DOHH2 (cell line): ENCODE measurements around the gene SIK2.

Experiments
- H3F3A ChIP-seq: fragments of 200-600 bp; sonication (generic), shearing (Covaris generic); 2 replicates; pipeline ENCODE4 v1.6.0; 2016; ENCODE audit warnings: antibody characterized with exemption, mild to moderate bottlenecking; ENCODE audit not compliant: control insufficient read depth, insufficient read depth
- H3K27ac ChIP-seq: fragments of 200-600 bp; sonication (generic); 2 replicates; pipeline ENCODE4 v1.5.1; 2014; ENCODE audit warnings: low read depth, mild to moderate bottlenecking, low read length, moderate library complexity
- H3K27me3 ChIP-seq: fragments of 200-600 bp; sonication (generic); 2 replicates; pipeline ENCODE4 v1.6.1; 2014; ENCODE audit warnings: mild to moderate bottlenecking, low read length, mixed read lengths; ENCODE audit not compliant: control insufficient read depth
- H3K36me3 ChIP-seq: fragments of 200-600 bp; sonication (generic); 2 replicates; pipeline ENCODE4 v1.6.1; 2014; ENCODE audit warnings: mild to moderate bottlenecking, low read length, moderate library complexity, mixed read lengths; ENCODE audit not compliant: control insufficient read depth
- H3K4me1 ChIP-seq: fragments of 200-600 bp; sonication (generic); 2 replicates; pipeline ENCODE4 v1.6.1; 2014; ENCODE audit warnings: mild to moderate bottlenecking, low read length, mixed read lengths; ENCODE audit not compliant: control insufficient read depth
- H3K4me2 ChIP-seq: fragments of 200-600 bp; sonication (generic); 2 replicates; pipeline ENCODE4 v1.6.0; 2014; ENCODE audit warnings: mild to moderate bottlenecking, low read length, moderate library complexity
- H3K4me3 ChIP-seq: fragments of 200-600 bp; sonication (generic); 2 replicates; pipeline ENCODE4 v1.5.1; 2014; ENCODE audit warnings: mild to moderate bottlenecking, low read length, mixed read lengths
- H3K79me2 ChIP-seq: fragments of 200-600 bp; sonication (generic); 2 replicates; pipeline ENCODE4 v1.6.1; 2014; ENCODE audit warnings: mild to moderate bottlenecking, low read length, mixed read lengths; ENCODE audit not compliant: control insufficient read depth
- H3K9me2 ChIP-seq: fragments of 200-600 bp; sonication (generic); replicated peaks from 2 replicates; pipeline ENCODE4 v1.6.1; 2014; ENCODE audit warnings: mild to moderate bottlenecking, low read length, mixed read lengths; ENCODE audit not compliant: control insufficient read depth
- H3K9me3 ChIP-seq: fragments of 200-600 bp; sonication (generic); 2 replicates; pipeline ENCODE4 v1.6.1; 2014; ENCODE audit warnings: antibody characterized with exemption, low read length, mixed read lengths; ENCODE audit not compliant: control insufficient read depth, insufficient read depth
- H4K20me1 ChIP-seq: fragments of 200-600 bp; sonication (generic); 2 replicates; pipeline ENCODE4 v1.6.0; 2014; ENCODE audit warnings: low read depth, mild to moderate bottlenecking, antibody characterized with exemption, low read length, moderate library complexity; ENCODE audit not compliant: control insufficient read depth, insufficient read depth
- EZH2phosphoT487 ChIP-seq: fragments of 200-600 bp; sonication (generic); IDR thresholded peaks from 2 replicates; pipeline ENCODE4 v1.6.1; 2017; ENCODE audit warnings: borderline replicate concordance, mild to moderate bottlenecking, antibody characterized with exemption, low read length, moderate library complexity, mixed read lengths
- TF ChIP-seq, protein P1 (sequence below): fragments of 200-600 bp; sonication (generic); IDR thresholded peaks from one replicate; pipeline ENCODE4 v1.5.1; 2014; ENCODE audit warnings: antibody characterized with exemption, mild to moderate bottlenecking, low read depth, low read length; ENCODE audit not compliant: poor library complexity, severe bottlenecking

The SIK2 gene

DNA sequence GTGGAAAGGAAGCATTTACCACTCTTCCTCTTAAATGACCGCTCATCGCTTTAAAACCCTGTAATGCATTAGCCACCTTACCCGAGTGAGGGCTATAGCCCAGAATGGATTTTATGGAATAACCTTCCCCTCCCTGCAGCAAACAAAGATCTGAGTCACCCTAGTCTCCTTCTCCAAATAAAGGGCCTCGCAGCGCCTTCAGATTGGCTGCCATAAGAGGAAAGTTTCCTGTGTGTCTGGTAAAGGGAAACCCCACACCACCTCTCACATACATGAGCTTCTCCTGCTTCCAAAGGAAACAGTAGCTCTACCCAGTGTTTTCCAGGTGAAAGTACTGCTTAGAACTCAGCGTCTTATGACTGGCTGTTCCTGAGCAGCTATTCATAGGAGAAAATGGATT is 116.2 kb downstream of the SIK2 start:
- H3K9me2 ChIP-seq, result no peaks in the 10 kb centered on the region

DNA sequence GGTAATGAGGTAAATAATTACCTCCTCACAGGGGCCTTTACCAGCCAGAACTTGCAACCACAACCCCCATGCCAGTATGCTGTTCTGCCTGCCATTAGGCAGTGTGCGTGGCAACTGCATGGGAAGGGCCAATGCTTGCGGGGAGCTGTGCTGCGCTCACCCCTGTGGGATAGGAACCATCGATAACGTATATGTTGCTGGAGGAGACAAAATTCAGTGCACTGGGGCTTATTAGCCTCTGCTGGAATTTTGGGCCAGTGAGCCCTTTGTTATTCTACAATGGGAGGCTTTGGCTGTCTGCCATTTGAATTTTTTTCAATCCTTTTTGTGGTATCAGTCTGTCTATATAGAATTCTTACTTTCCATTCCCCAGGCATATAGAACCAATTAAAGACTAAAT is 116.6 kb downstream of the SIK2 start:
- Histone ChIP-seq H3K27me3 (no peaks in the 10 kb centered on the region), H3K4me1 (peaks cover 44% of the 10 kb centered on the region), H3K79me2 (no peaks in the 10 kb centered on the region), H3K9me2 (no peaks in the 10 kb centered on the region), H3K36me3 (peaks cover 74% of the 10 kb centered on the region), H3K9me3 (no peaks in the 10 kb centered on the region), H3K4me2 (no peak overlapping the region), H3F3A (peaks cover 9% of the 10 kb centered on the region), H3K4me3 (no peak overlapping the region), H3K27ac (no peak overlapping the region), H4K20me1 (no peaks in the 10 kb centered on the region)
- TF ChIP-seq, protein P1, sequence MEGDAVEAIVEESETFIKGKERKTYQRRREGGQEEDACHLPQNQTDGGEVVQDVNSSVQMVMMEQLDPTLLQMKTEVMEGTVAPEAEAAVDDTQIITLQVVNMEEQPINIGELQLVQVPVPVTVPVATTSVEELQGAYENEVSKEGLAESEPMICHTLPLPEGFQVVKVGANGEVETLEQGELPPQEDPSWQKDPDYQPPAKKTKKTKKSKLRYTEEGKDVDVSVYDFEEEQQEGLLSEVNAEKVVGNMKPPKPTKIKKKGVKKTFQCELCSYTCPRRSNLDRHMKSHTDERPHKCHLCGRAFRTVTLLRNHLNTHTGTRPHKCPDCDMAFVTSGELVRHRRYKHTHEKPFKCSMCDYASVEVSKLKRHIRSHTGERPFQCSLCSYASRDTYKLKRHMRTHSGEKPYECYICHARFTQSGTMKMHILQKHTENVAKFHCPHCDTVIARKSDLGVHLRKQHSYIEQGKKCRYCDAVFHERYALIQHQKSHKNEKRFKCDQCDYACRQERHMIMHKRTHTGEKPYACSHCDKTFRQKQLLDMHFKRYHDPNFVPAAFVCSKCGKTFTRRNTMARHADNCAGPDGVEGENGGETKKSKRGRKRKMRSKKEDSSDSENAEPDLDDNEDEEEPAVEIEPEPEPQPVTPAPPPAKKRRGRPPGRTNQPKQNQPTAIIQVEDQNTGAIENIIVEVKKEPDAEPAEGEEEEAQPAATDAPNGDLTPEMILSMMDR, result no peak
- no peak for TF ChIP-seq EZH2phosphoT487

More for the DNA sequence above, 116.2 kb downstream of the SIK2 start:
- H3F3A ChIP-seq, result peaks cover 9% of the 10 kb centered on the region
- H3K4me2 ChIP-seq, result no peak overlapping the region
- no peak overlapping the region for H3K4me3 ChIP-seq
- peaks cover 48% of the 10 kb centered on the region for H3K4me1 ChIP-seq
- H4K20me1 ChIP-seq, result no peaks in the 10 kb centered on the region
- H3K79me2 ChIP-seq, result no peaks in the 10 kb centered on the region
- no peaks in the 10 kb centered on the region for H3K27me3 ChIP-seq
- TF ChIP-seq, protein P1, result no peak
- TF ChIP-seq EZH2phosphoT487, result no peak
- no peak overlapping the region for H3K27ac ChIP-seq
- H3K9me3 ChIP-seq, result no peaks in the 10 kb centered on the region
- H3K36me3 ChIP-seq, result peaks cover 75% of the 10 kb centered on the region

DNA sequence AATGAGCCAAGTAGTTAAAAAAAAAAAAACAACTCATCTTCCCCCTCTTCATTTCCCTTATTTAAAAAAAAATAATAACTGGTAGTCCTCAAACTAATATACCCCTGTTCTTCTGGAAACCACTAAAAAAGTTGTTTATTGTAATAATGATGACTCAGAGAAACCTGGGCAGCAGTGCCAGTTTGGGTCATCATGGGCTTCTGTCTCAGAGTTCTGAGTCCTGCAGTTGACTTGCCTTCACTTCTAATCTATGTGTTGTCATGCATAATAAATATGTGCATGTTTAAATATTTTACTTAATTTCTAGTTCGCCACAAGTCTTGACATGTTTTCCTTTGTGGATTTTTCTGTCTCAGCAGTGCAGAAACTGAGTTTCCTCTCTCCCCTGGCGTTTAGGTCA is 117.1 kb downstream of the SIK2 start:
- Histone ChIP-seq H3K4me2 (no peak overlapping the region), H3K4me1 (peaks cover 39% of the 10 kb centered on the region), H3K27ac (no peak overlapping the region), H3K79me2 (no peaks in the 10 kb centered on the region), H4K20me1 (no peaks in the 10 kb centered on the region), H3K9me2 (no peaks in the 10 kb centered on the region), H3K36me3 (peaks cover 74% of the 10 kb centered on the region), H3F3A (peaks cover 9% of the 10 kb centered on the region), H3K9me3 (no peaks in the 10 kb centered on the region), H3K27me3 (no peaks in the 10 kb centered on the region), H3K4me3 (no peak overlapping the region)
- TF ChIP-seq EZH2phosphoT487, result no peak
- TF ChIP-seq, protein P1, result no peak
